Naive thymus-derived CD4-positive, alpha-beta T cell (primary cell): ENCODE measurements around the gene LIMA1. TPM values are rescaled to one million over a fixed set of nuclear protein-coding genes. Genes with fewer than 3 reads are reported as not detected.

Source experiments
- ATAC-seq: fragments of 150-1000 bp; cut with Tn5 transposase; 2 replicates; pipeline ENCODE4 v1.10.0; 2021; ENCODE audit warnings: mild to moderate bottlenecking, moderate library complexity
- CTCF ChIA-PET: fragments of 350-600 bp; sonication (Branson Sonifier 250); formaldehyde crosslinking; loops from one replicate; lab custom pipeline; 2021; ENCODE audit warnings: antibody characterized with exemption; lab: Charles Lee
- POLR2A ChIA-PET: fragments of 350-600 bp; sonication (Branson Sonifier 250); formaldehyde crosslinking; loops from one replicate; lab custom pipeline; 2021; ENCODE audit warnings: antibody characterized with exemption, inconsistent platforms; lab: Charles Lee
- DNase-seq, 9 donors: peaks; one replicate each; pipeline versions ENCODE4 v3.0.0 to v3.0.0-alpha.2; 2020 to 2022; ENCODE audit warnings: mixed read lengths in 1 of 9
- H3K27ac ChIP-seq: one replicate; pipeline ENCODE4 v1.7.0; 2013; ENCODE audit warnings: mild to moderate bottlenecking, low read depth, low read length, moderate library complexity
- H3K27me3 ChIP-seq, 2 donors: one replicate each; pipeline ENCODE4 v1.7.0; 2013; ENCODE audit warnings: low read length in 2 of 2, mild to moderate bottlenecking in 2 of 2, moderate library complexity in 2 of 2; ENCODE audit not compliant: control insufficient read depth in 2 of 2, insufficient read depth in 2 of 2
- H3K36me3 ChIP-seq, 3 experiments: 1 replicate in 2 of 3; 2 replicates in 1 of 3; pipeline ENCODE4 v1.7.0; 2013; ENCODE audit warnings: low read length in 3 of 3, mild to moderate bottlenecking in 3 of 3, moderate library complexity in 1 of 3; ENCODE audit not compliant: insufficient read depth in 3 of 3, control insufficient read depth in 2 of 3
- H3K4me1 ChIP-seq, 2 donors: one replicate each; pipeline ENCODE4 v1.7.0; 2013; ENCODE audit warnings: low read length in 2 of 2, mild to moderate bottlenecking in 2 of 2, moderate library complexity in 1 of 2; ENCODE audit not compliant: control insufficient read depth in 2 of 2, insufficient read depth in 2 of 2
- H3K4me3 ChIP-seq: 2 replicates; pipeline ENCODE4 v1.7.0; 2013; ENCODE audit warnings: mild to moderate bottlenecking, low read length
- H3K9me3 ChIP-seq, 3 experiments: 1 replicate in 2 of 3; 2 replicates in 1 of 3; pipeline ENCODE4 v1.7.0; 2013; ENCODE audit warnings: low read length in 3 of 3; ENCODE audit not compliant: control insufficient read depth in 2 of 3
- H3K27ac Mint-ChIP-seq, 9 donors: one replicate each; pipeline ENCODE4 v1.8.0; 2020 to 2022; ENCODE audit warnings: mixed read lengths in 9 of 9, mild to moderate bottlenecking in 8 of 9, moderate library complexity in 5 of 9, inconsistent platforms in 2 of 9
- H3K27me3 Mint-ChIP-seq, 5 donors: one replicate each; pipeline ENCODE4 v1.8.0; 2021 to 2022; ENCODE audit warnings: mixed read lengths in 5 of 5, mild to moderate bottlenecking in 1 of 5
- H3K36me3 Mint-ChIP-seq, 5 donors: one replicate each; pipeline ENCODE4 v1.8.0; 2020 to 2022; ENCODE audit warnings: mixed read lengths in 5 of 5, mild to moderate bottlenecking in 3 of 5, inconsistent platforms in 1 of 5
- H3K4me1 Mint-ChIP-seq, 7 donors: one replicate each; pipeline ENCODE4 v1.8.0; 2020 to 2022; ENCODE audit warnings: mixed read lengths in 7 of 7, mild to moderate bottlenecking in 3 of 7, inconsistent platforms in 1 of 7
- H3K4me3 Mint-ChIP-seq, 10 donors: one replicate each; pipeline ENCODE4 v1.8.0; 2020 to 2022; ENCODE audit warnings: mild to moderate bottlenecking in 10 of 10, mixed read lengths in 10 of 10, moderate library complexity in 6 of 10, inconsistent platforms in 2 of 10
- H3K9me3 Mint-ChIP-seq, 11 donors: one replicate each; pipeline ENCODE4 v1.8.0; 2020 to 2022; ENCODE audit warnings: mixed read lengths in 11 of 11, mild to moderate bottlenecking in 4 of 11, inconsistent platforms in 1 of 11, moderate library complexity in 1 of 11
- intact Hi-C, 2 donors: fragments of 100-400 bp; cut with micrococcal nuclease; formaldehyde crosslinking; loops; one replicate each; pipeline ENCODE4 v1.15.1; 2023
- polyA plus RNA-seq, 2 donors: library from polyadenylated mRNA; unstranded; fragments of 300-500 nt; fragmentation: Illumina TruSeq; gene quantifications; one replicate each; pipeline ENCODE4 v1.2.3, GENCODE V29; 2021
- total RNA-seq, 6 experiments: library from RNA in 5 of 6; stranded (reverse) in 5 of 6; gene quantifications; 1 replicate in 5 of 6; 2 replicates in 1 of 6; pipeline ENCODE4 v1.2.3 and lab custom pipeline; 2021 to 2026

The LIMA1 gene
- total and polyA plus RNA-seq, 7 experiments from 2014 or later = 5.4 to 33.6 (median 11.2) TPM

GRCh38 chr12:50231346-50231745 is 52.0 kb downstream of the LIMA1 start:
- DNase-seq (no peak), ATAC-seq (no peak)
- Histone ChIP-seq H3K9me3 (no peaks in the 10 kb centered on the region), H3K4me3 (no peak overlapping the region), H3K4me1 (no peaks in the 10 kb centered on the region), H3K27me3 (no peaks in the 10 kb centered on the region), H3K27ac (no peak overlapping the region), H3K36me3 (no peaks in the 10 kb centered on the region)
- Mint-ChIP-seq H3K36me3 (peaks cover 0 to 9% (median 0%) of the 10 kb centered on the region in 5 donors), H3K27me3 (no peaks in the 10 kb centered on the region), H3K9me3 (no peaks in the 10 kb centered on the region), H3K4me1 (peaks cover 0 to 5% (median 0%) of the 10 kb centered on the region in 7 donors), H3K27ac (no peak overlapping the region), H3K4me3 (no peak overlapping the region)
- CTCF ChIA-PET = no interaction called here
- POLR2A ChIA-PET = interaction anchor here (0.6 to 1.1 kb wide), 2 partner anchors 12 to 180 kb away, joined by 4 to 6 read pairs; no protein-coding TSS in a partner anchor
- intact Hi-C loops = no loop called here

- no peaks in the 10 kb centered on the region for H3K9me3 Mint-ChIP-seq
- no peak overlapping the region for H3K27ac Mint-ChIP-seq
- no peaks in the 10 kb centered on the region for H3K27me3 ChIP-seq
- POLR2A ChIA-PET = no interaction called here
- intact Hi-C loops = no loop called here
- H3K4me1 ChIP-seq = no peaks in the 10 kb centered on the region
- no peaks in the 10 kb centered on the region for H3K9me3 ChIP-seq
- peaks cover 0 to 9% (median 0%) of the 10 kb centered on the region in 5 donors for H3K36me3 Mint-ChIP-seq
- H3K27me3 Mint-ChIP-seq = no peaks in the 10 kb centered on the region
- H3K4me3 Mint-ChIP-seq = no peak overlapping the region
- ATAC-seq (no peak), DNase-seq (no peak)
- peaks cover 0 to 6% (median 4%) of the 10 kb centered on the region in 7 donors for H3K4me1 Mint-ChIP-seq
- CTCF ChIA-PET = no interaction called here
- no peak overlapping the region for H3K27ac ChIP-seq
- H3K36me3 ChIP-seq = no peaks in the 10 kb centered on the region
- no peak overlapping the region for H3K4me3 ChIP-seq
Measured at GRCh38 chr12:50230217-50230616, 53.1 kb downstream of the LIMA1 start.

- H3K36me3 ChIP-seq = no peaks in the 10 kb centered on the region
- no peaks in the 10 kb centered on the region for H3K9me3 ChIP-seq
- H3K27ac ChIP-seq = peak overlapping the region; percentile 10
- POLR2A ChIA-PET = interaction anchor here (0.7 kb wide), 1 partner anchor 64 kb away, joined by 3 read pairs; no protein-coding TSS in a partner anchor
- Mint-ChIP-seq H3K36me3 (peaks cover 0 to 5% (median 0%) of the 10 kb centered on the region in 5 donors), H3K27me3 (no peaks in the 10 kb centered on the region), H3K27ac (peak overlapping the region in 6 of 9 donors; percentile 24 to 86 (median 82)), H3K4me3 (peak overlapping the region in 9 of 10 donors; percentile 5 to 78 (median 50)), H3K4me1 (peaks cover 5 to 34% (median 24%) of the 10 kb centered on the region in 7 donors), H3K9me3 (no peaks in the 10 kb centered on the region)
- H3K27me3 ChIP-seq = no peaks in the 10 kb centered on the region
- peak in 1 of 9 donors; percentile 38 for DNase-seq
- peaks cover 11 to 21% of the 10 kb centered on the region in 2 donors for H3K4me1 ChIP-seq
- CTCF ChIA-PET = interaction anchor here (0.7 kb wide), 1 partner anchor 597 kb away, joined by 3 read pairs; no protein-coding TSS in a partner anchor
- intact Hi-C loops = loop anchor here (5.0 kb wide), 2 partner anchors 33 to 178 kb away; partner anchors contain the start of gene LARP4 (in 2 of the 2)
- peak; percentile 55 for ATAC-seq
- H3K4me3 ChIP-seq = no peak overlapping the region
Measured at GRCh38 chr12:50224026-50224692, 59.2 kb downstream of the LIMA1 start.

GRCh38 chr12:50222275-50222783 is 61.0 kb downstream of the LIMA1 start:
- H3K27ac Mint-ChIP-seq = no peak overlapping the region
- no peaks in the 10 kb centered on the region for H3K27me3 Mint-ChIP-seq
- POLR2A ChIA-PET = interaction anchor here (0.7 to 3.3 kb wide), 9 partner anchors 10 to 163 kb away, joined by 3 to 44 read pairs (median 3); partner anchors contain the start of genes CERS5 and LIMA1
- Histone ChIP-seq H3K4me3 (peak overlapping the region; percentile 70), H3K9me3 (no peaks in the 10 kb centered on the region), H3K36me3 (no peaks in the 10 kb centered on the region), H3K4me1 (peaks cover 11 to 23% of the 10 kb centered on the region in 2 donors), H3K27ac (peak overlapping the region; percentile 74), H3K27me3 (no peaks in the 10 kb centered on the region)
- intact Hi-C loops = loop anchor here (1.0 to 5.0 kb wide), 4 partner anchors 35 to 180 kb away; partner anchors contain the start of genes LARP4 (in 2 of the 2), LIMA1 (in 2 of the 2) and SMARCD1 (in 1 of the 2)
- peak in 8 of 9 donors; percentile 17 to 47 (median 33) for DNase-seq
- ATAC-seq = peak; percentile 48
- peaks cover 6 to 42% (median 33%) of the 10 kb centered on the region in 7 donors for H3K4me1 Mint-ChIP-seq
- CTCF ChIA-PET = interaction anchor here (0.6 to 3.4 kb wide), 6 partner anchors 10 to 147 kb away, joined by 3 to 17 read pairs (median 4); partner anchors contain the start of gene COX14
- no peak overlapping the region for H3K4me3 Mint-ChIP-seq
- no peaks in the 10 kb centered on the region for H3K9me3 Mint-ChIP-seq
- peaks cover 0 to 3% (median 1%) of the 10 kb centered on the region in 5 donors for H3K36me3 Mint-ChIP-seq

- CTCF ChIA-PET = interaction anchor here (1.5 to 3.4 kb wide), 4 partner anchors 9 to 137 kb away, joined by 4 to 17 read pairs (median 4); no protein-coding TSS in a partner anchor
- intact Hi-C loops = loop anchor here (1.0 to 5.0 kb wide), 5 partner anchors 35 to 181 kb away; partner anchors contain the start of genes LARP4 (in 2 of the 2), LIMA1 (in 2 of the 2) and SMARCD1 (in 1 of the 2)
- Mint-ChIP-seq H3K36me3 (peaks cover 0 to 4% (median 1%) of the 10 kb centered on the region in 5 donors), H3K9me3 (no peaks in the 10 kb centered on the region), H3K4me3 (no peak overlapping the region), H3K27me3 (no peaks in the 10 kb centered on the region), H3K27ac (no peak overlapping the region), H3K4me1 (peaks cover 8 to 46% (median 34%) of the 10 kb centered on the region in 7 donors)
- H3K9me3 ChIP-seq = no peaks in the 10 kb centered on the region
- H3K27ac ChIP-seq = peak overlapping the region; percentile 74
- H3K4me3 ChIP-seq = peak overlapping the region; percentile 70
- H3K27me3 ChIP-seq = no peaks in the 10 kb centered on the region
- no peaks in the 10 kb centered on the region for H3K36me3 ChIP-seq
- peaks cover 14 to 26% of the 10 kb centered on the region in 2 donors for H3K4me1 ChIP-seq
- no peak for ATAC-seq
- DNase-seq = no peak
- POLR2A ChIA-PET = interaction anchor here (0.7 to 3.3 kb wide), 7 partner anchors 10 to 137 kb away, joined by 3 to 44 read pairs (median 5); partner anchors contain the start of genes COX14, LIMA1 and SMARCD1
Measured at GRCh38 chr12:50221228-50222008, 61.9 kb downstream of the LIMA1 start.
